A673 (cell line): ENCODE data around the gene TAF4.

ENCODE experiments used
- EZH2 ChIP-seq: fragments of 200-600 bp; sonication (generic); IDR thresholded peaks from 2 replicates; pipeline ENCODE4 v1.6.1; 2017; ENCODE audit warnings: borderline replicate concordance, low read depth, mild to moderate bottlenecking, mixed read lengths, antibody characterized with exemption, low read length; ENCODE audit not compliant: poor library complexity, severe bottlenecking
- TF ChIP-seq, protein P1 (sequence below): fragments of 300-800, 200-600 bp; sonication (generic); conservative IDR thresholded peaks from 2 replicates; pipeline ENCODE4 v1.5.1; 2017; ENCODE audit warnings: low read depth, mild to moderate bottlenecking, antibody characterized with exemption, low read length, moderate library complexity, mixed read lengths

GRCh38 chr20:62027698-62028321 is 37.9 kb downstream of the TAF4 start:
- TF ChIP-seq EZH2, result no peak
- TF ChIP-seq, protein P1, sequence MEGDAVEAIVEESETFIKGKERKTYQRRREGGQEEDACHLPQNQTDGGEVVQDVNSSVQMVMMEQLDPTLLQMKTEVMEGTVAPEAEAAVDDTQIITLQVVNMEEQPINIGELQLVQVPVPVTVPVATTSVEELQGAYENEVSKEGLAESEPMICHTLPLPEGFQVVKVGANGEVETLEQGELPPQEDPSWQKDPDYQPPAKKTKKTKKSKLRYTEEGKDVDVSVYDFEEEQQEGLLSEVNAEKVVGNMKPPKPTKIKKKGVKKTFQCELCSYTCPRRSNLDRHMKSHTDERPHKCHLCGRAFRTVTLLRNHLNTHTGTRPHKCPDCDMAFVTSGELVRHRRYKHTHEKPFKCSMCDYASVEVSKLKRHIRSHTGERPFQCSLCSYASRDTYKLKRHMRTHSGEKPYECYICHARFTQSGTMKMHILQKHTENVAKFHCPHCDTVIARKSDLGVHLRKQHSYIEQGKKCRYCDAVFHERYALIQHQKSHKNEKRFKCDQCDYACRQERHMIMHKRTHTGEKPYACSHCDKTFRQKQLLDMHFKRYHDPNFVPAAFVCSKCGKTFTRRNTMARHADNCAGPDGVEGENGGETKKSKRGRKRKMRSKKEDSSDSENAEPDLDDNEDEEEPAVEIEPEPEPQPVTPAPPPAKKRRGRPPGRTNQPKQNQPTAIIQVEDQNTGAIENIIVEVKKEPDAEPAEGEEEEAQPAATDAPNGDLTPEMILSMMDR, result no peak
